ENCODE data around the gene CCDC134.

Gene CCDC134

DNA sequence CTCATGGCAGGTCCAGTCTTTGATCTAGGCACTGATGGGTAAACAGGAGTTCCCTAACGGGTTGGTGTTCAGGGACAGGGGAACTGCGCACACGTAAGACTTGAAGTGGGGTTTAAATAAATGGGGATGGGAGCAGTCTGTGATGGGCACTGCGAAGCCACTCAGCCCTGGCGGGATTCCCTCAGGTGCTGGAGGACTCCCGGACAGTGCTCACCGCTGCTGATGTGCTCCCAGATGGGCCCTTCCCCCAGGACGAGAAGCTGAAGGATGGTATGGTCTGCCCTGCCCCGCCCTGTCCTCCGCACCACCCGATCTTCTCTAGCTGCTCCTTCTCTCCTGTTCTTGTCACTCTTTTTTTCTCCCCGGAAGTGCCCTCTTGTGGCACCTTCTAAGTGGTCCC is 9.5 kb downstream of the CCDC134 start:
- no peak overlapping the region for H4K12ac ChIP-seq (ENCODE audit: low read depth, low read length)
- H3K23ac ChIP-seq (ENCODE audit: low read length) = no peak overlapping the region
- H2BK120ac ChIP-seq (ENCODE audit: insufficient read depth, low read length, poor library complexity) = no peak overlapping the region
- H2AFZ ChIP-seq (ENCODE audit: insufficient read depth, low read length, poor library complexity) = no peak overlapping the region
- no peak overlapping the region for H3K27ac ChIP-seq (ENCODE audit: low read depth, low read length)
- no peak overlapping the region for H4K91ac ChIP-seq (ENCODE audit: low read depth, low read length)
- H3K9me3 ChIP-seq (ENCODE audit: insufficient read depth, low read depth, low read length) = peaks cover 3% of the 10 kb centered on the region
- H3K18ac ChIP-seq (ENCODE audit: low read length) = no peak overlapping the region
- H2AK5ac ChIP-seq (ENCODE audit: low read length) = no peak overlapping the region
- H3K79me2 ChIP-seq (ENCODE audit: control insufficient read depth, insufficient read depth, low read length, poor library complexity) = no peaks in the 10 kb centered on the region
- no peaks in the 10 kb centered on the region for H3K27me3 ChIP-seq (ENCODE audit: insufficient read depth, low read length)
- H3K14ac ChIP-seq (ENCODE audit: low read length) = no peak overlapping the region
- H3K36me3 ChIP-seq (ENCODE audit: control insufficient read depth in 1 of 2, insufficient read depth in 2 of 2, low read length in 2 of 2) = peaks cover 0 to 14% of the 10 kb centered on the region in 2 experiments
- no peak overlapping the region for H3K9ac ChIP-seq (ENCODE audit: low read length)
- no peak overlapping the region for H2BK5ac ChIP-seq (ENCODE audit: low read depth, low read length, poor library complexity)
- no peak overlapping the region for H3K4me3 ChIP-seq (ENCODE audit: low read depth, low read length)
- H3K4me2 ChIP-seq (ENCODE audit: low read length) = no peak overlapping the region
- H3K79me1 ChIP-seq (ENCODE audit: low read length) = no peaks in the 10 kb centered on the region
- no peaks in the 10 kb centered on the region for H3K4me1 ChIP-seq (ENCODE audit: control insufficient read depth in 1 of 2, insufficient read depth in 2 of 2, low read length in 2 of 2)
- no peak overlapping the region for H2BK12ac ChIP-seq (ENCODE audit: low read length)
- WGBS (ENCODE audit: extremely low coverage, insufficient coverage, insufficient read length) = no CpG with 5 or more reads among the region's 12 CpGs
- no peak overlapping the region for H4K8ac ChIP-seq (ENCODE audit: low read depth, low read length)
- no peak overlapping the region for H3K4ac ChIP-seq (ENCODE audit: low read depth, low read length)
- no peak for DNase-seq

DNA sequence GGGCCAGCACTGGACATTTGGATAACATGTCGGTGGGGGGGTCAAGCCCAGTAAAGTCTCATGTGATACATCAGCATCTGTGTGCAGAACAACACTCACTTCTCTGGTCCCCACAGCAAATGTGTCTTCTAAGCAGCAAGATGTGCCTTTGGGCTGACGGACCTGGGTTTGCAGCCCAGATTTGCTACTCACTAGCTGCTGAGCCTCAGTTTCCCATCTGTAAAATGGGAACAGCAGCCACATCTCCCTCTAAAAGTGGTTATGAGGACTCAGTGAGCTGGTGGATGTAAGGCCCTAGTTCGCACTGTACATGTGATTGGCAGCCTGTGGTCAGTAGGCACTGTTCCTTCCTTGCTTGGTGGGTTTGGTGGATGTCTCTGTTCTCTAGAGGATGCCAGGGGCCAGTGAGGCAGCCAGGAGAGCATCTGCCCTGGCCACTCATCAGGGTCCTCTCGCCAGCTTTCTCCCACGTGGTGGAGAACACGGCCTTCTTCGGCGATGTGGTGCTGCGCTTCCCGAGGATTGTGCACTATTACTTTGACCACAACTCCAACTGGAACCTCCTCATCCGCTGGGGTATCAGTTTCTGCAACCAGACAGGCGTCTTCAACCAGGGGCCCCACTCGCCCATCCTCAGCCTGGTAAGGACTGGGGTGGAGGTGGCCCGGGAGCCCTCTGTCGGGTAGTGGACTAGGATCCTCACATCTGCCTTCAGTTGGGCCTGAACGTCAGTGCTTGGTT is 12.5 kb downstream of the CCDC134 start:
- Histone ChIP-seq H2BK120ac (ENCODE audit: insufficient read depth, low read length, poor library complexity) (no peak overlapping the region), H2AFZ (ENCODE audit: insufficient read depth, low read length, poor library complexity) (no peak overlapping the region), H2BK12ac (ENCODE audit: low read length) (no peak overlapping the region), H4K91ac (ENCODE audit: low read depth, low read length) (no peak overlapping the region), H3K4me1 (ENCODE audit: control insufficient read depth in 1 of 2, insufficient read depth in 2 of 2, low read length in 2 of 2) (peaks cover 0 to 3% of the 10 kb centered on the region in 2 experiments), H4K12ac (ENCODE audit: low read depth, low read length) (no peak overlapping the region), H3K4ac (ENCODE audit: low read depth, low read length) (no peak overlapping the region), H3K9me3 (ENCODE audit: insufficient read depth, low read depth, low read length) (peaks cover 3% of the 10 kb centered on the region), H3K4me2 (ENCODE audit: low read length) (no peak overlapping the region), H3K4me3 (ENCODE audit: low read depth, low read length) (no peak overlapping the region), H2AK5ac (ENCODE audit: low read length) (no peak overlapping the region), H3K27ac (ENCODE audit: low read depth, low read length) (no peak overlapping the region), H3K14ac (ENCODE audit: low read length) (no peak overlapping the region), H4K8ac (ENCODE audit: low read depth, low read length) (no peak overlapping the region), H3K23ac (ENCODE audit: low read length) (no peak overlapping the region), H3K9ac (ENCODE audit: low read length) (no peak overlapping the region), H3K36me3 (ENCODE audit: control insufficient read depth in 1 of 2, insufficient read depth in 2 of 2, low read length in 2 of 2) (peaks cover 0 to 14% of the 10 kb centered on the region in 2 experiments), H3K79me2 (ENCODE audit: control insufficient read depth, insufficient read depth, low read length, poor library complexity) (no peaks in the 10 kb centered on the region), H2BK5ac (ENCODE audit: low read depth, low read length, poor library complexity) (no peak overlapping the region), H3K18ac (ENCODE audit: low read length) (no peak overlapping the region), H3K79me1 (ENCODE audit: low read length) (no peaks in the 10 kb centered on the region), H3K27me3 (ENCODE audit: insufficient read depth, low read length) (no peaks in the 10 kb centered on the region)
- DNase-seq = no peak
- WGBS (ENCODE audit: extremely low coverage, insufficient coverage, insufficient read length) = no CpG with 5 or more reads among the region's 16 CpGs

DNA sequence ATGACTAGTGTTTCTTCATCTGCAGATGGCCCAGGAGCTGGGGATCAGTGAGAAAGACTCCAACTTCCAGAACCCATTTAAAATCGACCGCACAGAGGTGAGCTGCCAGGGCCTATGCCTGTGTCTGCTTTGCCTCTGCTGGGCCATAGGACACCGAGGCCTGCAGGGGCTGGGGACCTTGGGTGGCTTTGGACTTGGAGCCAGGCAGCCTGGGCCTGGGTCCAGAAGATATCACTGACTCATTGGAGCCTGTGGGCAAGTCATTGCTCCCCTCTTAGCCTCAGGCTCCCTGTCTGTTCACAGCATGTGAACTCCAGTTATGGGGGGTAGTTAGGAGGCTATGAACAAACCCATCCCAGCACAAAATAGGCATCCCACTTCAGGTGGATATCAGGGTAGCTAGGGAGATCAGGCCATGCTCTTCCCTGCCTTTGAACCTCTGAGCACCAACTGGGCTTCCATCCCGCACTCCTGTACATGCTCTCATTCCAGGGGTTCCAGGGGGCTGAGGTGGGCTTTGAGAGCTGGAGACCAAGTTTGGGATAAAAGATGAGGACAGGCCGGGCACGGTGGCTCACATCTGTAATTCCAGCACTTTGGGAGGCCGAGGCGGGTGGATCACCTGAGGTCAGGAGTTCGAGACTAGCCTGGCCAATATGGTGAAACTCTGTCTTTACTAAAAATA is 13.4 kb downstream of the CCDC134 start:
- WGBS (ENCODE audit: extremely low coverage, insufficient coverage, insufficient read length) = no CpG with 5 or more reads among the region's 9 CpGs
- Histone ChIP-seq H4K12ac (ENCODE audit: low read depth, low read length) (no peak overlapping the region), H2BK12ac (ENCODE audit: low read length) (no peak overlapping the region), H2BK5ac (ENCODE audit: low read depth, low read length, poor library complexity) (no peak overlapping the region), H3K27me3 (ENCODE audit: insufficient read depth, low read length) (no peaks in the 10 kb centered on the region), H3K23ac (ENCODE audit: low read length) (no peak overlapping the region), H3K4ac (ENCODE audit: low read depth, low read length) (no peak overlapping the region), H3K79me1 (ENCODE audit: low read length) (no peaks in the 10 kb centered on the region), H2AK5ac (ENCODE audit: low read length) (no peak overlapping the region), H3K4me3 (ENCODE audit: low read depth, low read length) (peak overlapping the region; percentile 3), H3K9ac (ENCODE audit: low read length) (no peak overlapping the region), H3K14ac (ENCODE audit: low read length) (no peak overlapping the region), H3K27ac (ENCODE audit: low read depth, low read length) (no peak overlapping the region), H3K4me2 (ENCODE audit: low read length) (no peak overlapping the region), H3K36me3 (ENCODE audit: control insufficient read depth in 1 of 2, insufficient read depth in 2 of 2, low read length in 2 of 2) (peaks cover 0 to 14% of the 10 kb centered on the region in 2 experiments), H3K4me1 (ENCODE audit: control insufficient read depth in 1 of 2, insufficient read depth in 2 of 2, low read length in 2 of 2) (peaks cover 0 to 9% of the 10 kb centered on the region in 2 experiments), H4K8ac (ENCODE audit: low read depth, low read length) (no peak overlapping the region), H3K9me3 (ENCODE audit: insufficient read depth, low read depth, low read length) (peaks cover 5% of the 10 kb centered on the region), H3K18ac (ENCODE audit: low read length) (no peak overlapping the region), H2BK120ac (ENCODE audit: insufficient read depth, low read length, poor library complexity) (no peak overlapping the region), H3K79me2 (ENCODE audit: control insufficient read depth, insufficient read depth, low read length, poor library complexity) (no peaks in the 10 kb centered on the region), H2AFZ (ENCODE audit: insufficient read depth, low read length, poor library complexity) (no peak overlapping the region), H4K91ac (ENCODE audit: low read depth, low read length) (no peak overlapping the region)
- DNase-seq = no peak

DNA sequence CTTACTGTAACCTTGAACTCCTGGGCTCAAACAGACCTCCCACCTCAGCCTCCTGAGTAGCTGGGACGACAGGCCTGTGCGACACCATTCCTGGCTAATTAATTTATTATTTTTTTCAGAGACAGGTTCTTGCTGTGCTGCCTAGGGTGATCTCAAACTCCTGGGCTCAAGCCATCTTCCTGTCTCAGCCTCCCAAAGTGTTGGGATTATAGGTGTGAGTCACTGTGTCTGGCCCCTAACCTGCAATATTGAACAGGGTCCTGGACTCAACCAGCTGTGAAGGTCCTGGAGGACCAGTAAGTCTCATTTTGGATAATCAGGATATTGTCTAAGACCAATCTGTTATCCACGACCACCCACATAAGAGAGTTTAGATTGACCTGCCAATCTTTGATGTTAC is 15.2 kb downstream of the CCDC134 start:
- Histone ChIP-seq H4K91ac (ENCODE audit: low read depth, low read length) (no peak overlapping the region), H2BK12ac (ENCODE audit: low read length) (no peak overlapping the region), H3K27ac (ENCODE audit: low read depth, low read length) (no peak overlapping the region), H2BK120ac (ENCODE audit: insufficient read depth, low read length, poor library complexity) (no peak overlapping the region), H3K9ac (ENCODE audit: low read length) (no peak overlapping the region), H3K79me1 (ENCODE audit: low read length) (no peaks in the 10 kb centered on the region), H3K9me3 (ENCODE audit: insufficient read depth, low read depth, low read length) (peaks cover 5% of the 10 kb centered on the region), H3K14ac (ENCODE audit: low read length) (no peak overlapping the region), H3K23ac (ENCODE audit: low read length) (no peak overlapping the region), H2AK5ac (ENCODE audit: low read length) (no peak overlapping the region), H4K8ac (ENCODE audit: low read depth, low read length) (no peak overlapping the region), H3K27me3 (ENCODE audit: insufficient read depth, low read length) (no peaks in the 10 kb centered on the region), H4K12ac (ENCODE audit: low read depth, low read length) (no peak overlapping the region), H3K79me2 (ENCODE audit: control insufficient read depth, insufficient read depth, low read length, poor library complexity) (no peaks in the 10 kb centered on the region), H3K4me3 (ENCODE audit: low read depth, low read length) (no peak overlapping the region), H3K4me2 (ENCODE audit: low read length) (no peak overlapping the region), H3K4ac (ENCODE audit: low read depth, low read length) (no peak overlapping the region), H2BK5ac (ENCODE audit: low read depth, low read length, poor library complexity) (no peak overlapping the region), H3K4me1 (ENCODE audit: control insufficient read depth in 1 of 2, insufficient read depth in 2 of 2, low read length in 2 of 2) (peaks cover 0 to 9% of the 10 kb centered on the region in 2 experiments), H3K36me3 (ENCODE audit: control insufficient read depth in 1 of 2, insufficient read depth in 2 of 2, low read length in 2 of 2) (peaks cover 0 to 14% of the 10 kb centered on the region in 2 experiments), H3K18ac (ENCODE audit: low read length) (no peak overlapping the region), H2AFZ (ENCODE audit: insufficient read depth, low read length, poor library complexity) (no peak overlapping the region)
- no CpG with 5 or more reads among the region's 3 CpGs for WGBS (ENCODE audit: extremely low coverage, insufficient coverage, insufficient read length)
- peak; percentile 61 to 71 for DNase-seq

Data from trophoblast cell (in vitro differentiated cells and primary cell).